ENCODE measurements around the gene TXNRD1.
A peak's percentile ranks its signal among the peaks of the same experiment; 100 is the strongest.

Gene TXNRD1

DNA sequence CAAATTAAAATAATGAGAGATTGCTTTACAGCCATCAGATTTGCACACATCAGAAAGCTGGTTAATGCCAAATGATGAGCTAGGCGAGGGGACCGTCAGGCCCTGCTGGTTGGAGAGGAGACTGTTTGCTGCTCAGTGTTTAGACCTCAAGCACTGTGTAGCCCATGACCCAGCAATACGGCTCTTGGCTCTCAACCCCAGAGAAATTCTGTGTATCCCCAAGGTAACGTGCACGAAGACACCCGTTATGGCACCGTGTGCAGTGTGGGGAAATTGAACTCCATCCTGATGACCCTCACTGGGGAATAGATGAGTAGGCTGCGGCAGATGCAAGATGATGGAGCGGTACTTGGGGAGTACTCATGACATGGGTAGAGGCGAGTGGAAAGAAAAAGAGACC, 143.6 kb downstream of the TXNRD1 start:
- Histone ChIP-seq H3K4me1 (no peaks in the 10 kb centered on the region), H3K36me3 (peaks cover 14% of the 10 kb centered on the region), H3K9me3 (peaks cover 5% of the 10 kb centered on the region; the same call in 1 of the 2 replicates), H3K4me2 (no peak overlapping the region), H3K9ac (no peak overlapping the region), H3K27ac (no peak overlapping the region), H4K20me1 (no peaks in the 10 kb centered on the region; the same call in 1 of the 2 replicates), H3K27me3 (no peaks in the 10 kb centered on the region), H3K4me3 (no peak overlapping the region)
- TF ChIP-seq Cebpa-rat (IDR thresholded peaks at IDR 0.05), result no peak

DNA sequence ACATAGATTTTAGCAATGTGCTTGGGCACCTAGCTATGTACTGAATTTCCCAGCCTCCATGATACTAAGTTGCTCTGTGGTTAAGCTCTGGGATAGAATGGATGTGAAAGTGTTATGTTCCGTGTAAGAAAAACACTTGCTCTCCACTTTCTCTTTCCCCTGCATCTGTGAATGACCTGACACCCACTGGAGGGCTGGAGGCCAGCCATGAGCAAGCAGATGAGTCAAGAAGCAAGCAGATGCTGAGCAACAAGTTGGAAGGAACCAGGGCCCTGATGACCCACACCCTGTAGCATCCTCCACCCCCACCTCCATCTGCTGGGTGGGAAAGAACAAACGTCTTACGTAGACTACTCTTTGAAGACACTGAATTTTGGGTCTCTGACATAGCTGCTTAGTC, 144.6 kb downstream of the TXNRD1 start:
- Histone ChIP-seq H3K4me1 (no peaks in the 10 kb centered on the region), H3K9ac (no peak overlapping the region), H3K4me3 (no peak overlapping the region), H3K27me3 (no peaks in the 10 kb centered on the region), H4K20me1 (no peaks in the 10 kb centered on the region; the same call in 1 of the 2 replicates), H3K4me2 (no peak overlapping the region), H3K27ac (no peak overlapping the region), H3K9me3 (peaks cover 5% of the 10 kb centered on the region; the same call in 1 of the 2 replicates), H3K36me3 (peaks cover 4% of the 10 kb centered on the region; the same call in 1 of the 2 replicates)
- TF ChIP-seq Cebpa-rat (IDR thresholded peaks at IDR 0.05), result no peak

DNA sequence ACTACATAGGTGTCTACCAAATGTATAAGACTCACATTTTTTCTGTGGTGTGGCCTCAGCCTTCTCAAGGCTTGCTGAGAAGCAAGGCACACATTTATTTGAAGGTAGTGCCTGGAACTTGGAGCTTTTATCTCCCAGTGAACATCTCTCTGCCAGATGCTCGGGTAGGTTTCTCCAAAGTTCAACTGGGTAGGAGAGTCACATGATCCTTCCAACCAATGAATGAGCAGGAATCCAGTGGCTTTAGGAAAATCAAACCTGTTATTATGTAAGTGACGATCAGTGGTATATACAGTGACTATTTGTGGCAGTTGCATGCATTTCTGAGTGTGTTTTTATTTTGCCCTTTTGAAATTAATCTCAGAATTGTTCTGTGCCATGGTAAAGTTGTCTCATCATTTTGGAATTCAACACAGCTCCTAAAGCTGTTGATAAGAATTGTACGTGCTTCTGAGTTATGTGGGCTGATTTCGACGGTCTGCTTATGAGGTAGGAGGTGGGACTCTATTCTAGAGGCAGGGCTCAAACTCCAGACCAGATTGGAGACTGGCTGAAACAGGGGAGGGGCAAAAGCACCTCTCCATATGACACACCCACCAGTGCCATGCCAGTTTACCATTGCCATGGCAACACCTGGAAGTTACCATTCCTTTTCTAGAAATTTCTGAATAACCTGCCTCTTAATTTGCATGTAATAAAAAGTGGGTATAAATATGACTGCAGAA, 145.6 kb downstream of the TXNRD1 start:
- Histone ChIP-seq H3K4me3 (no peak overlapping the region), H3K9me3 (peaks cover 5% of the 10 kb centered on the region; the same call in 1 of the 2 replicates), H3K27ac (no peak overlapping the region), H3K36me3 (no peaks in the 10 kb centered on the region), H3K4me2 (no peak overlapping the region), H4K20me1 (no peaks in the 10 kb centered on the region), H3K4me1 (no peaks in the 10 kb centered on the region), H3K27me3 (no peaks in the 10 kb centered on the region), H3K9ac (no peak overlapping the region)
- TF ChIP-seq Cebpa-rat (IDR thresholded peaks at IDR 0.05), result no peak

DNA sequence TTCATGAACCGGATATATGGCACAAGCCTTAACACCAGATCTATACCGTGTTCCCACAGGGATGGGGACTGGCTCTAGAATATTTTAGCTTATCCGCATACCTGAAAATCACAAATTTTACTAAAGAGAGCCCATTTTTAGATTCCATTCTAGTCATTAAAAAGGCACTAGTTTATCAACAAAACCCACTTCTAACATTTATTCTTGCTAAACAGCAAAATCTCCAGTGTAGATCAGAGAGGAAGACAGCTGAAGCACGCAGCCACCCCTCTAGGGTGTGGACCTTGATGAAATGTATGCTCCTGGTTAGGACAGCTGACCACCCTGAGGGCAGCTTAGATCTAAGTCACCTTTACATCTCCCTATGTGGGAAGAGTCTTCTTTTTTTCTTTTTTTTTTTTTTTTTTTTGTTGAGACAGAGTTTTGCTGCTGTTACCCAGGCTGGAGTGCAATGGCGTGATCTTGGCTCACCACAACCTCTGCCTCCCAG, 150.4 kb downstream of the TXNRD1 start:
- TF ChIP-seq Cebpa-rat (IDR thresholded peaks at IDR 0.05), result no peak
- H3K9ac ChIP-seq, result no peak overlapping the region
- H3K4me1 ChIP-seq, result no peaks in the 10 kb centered on the region
- no peaks in the 10 kb centered on the region for H4K20me1 ChIP-seq
- H3K4me3 ChIP-seq, result no peak overlapping the region
- H3K27me3 ChIP-seq, result no peaks in the 10 kb centered on the region
- no peak overlapping the region for H3K4me2 ChIP-seq
- peaks cover 18% of the 10 kb centered on the region for H3K9me3 ChIP-seq
- no peak overlapping the region for H3K27ac ChIP-seq
- no peaks in the 10 kb centered on the region for H3K36me3 ChIP-seq

- peaks cover 18% of the 10 kb centered on the region for H3K9me3 ChIP-seq
- no peaks in the 10 kb centered on the region for H3K36me3 ChIP-seq
- H3K9ac ChIP-seq, result no peak overlapping the region
- H3K27me3 ChIP-seq, result no peaks in the 10 kb centered on the region
- TF ChIP-seq Cebpa-rat (IDR thresholded peaks at IDR 0.05), result no peak
- no peak overlapping the region for H3K4me2 ChIP-seq
- H3K4me1 ChIP-seq, result peaks cover 20% of the 10 kb centered on the region
- H4K20me1 ChIP-seq, result no peaks in the 10 kb centered on the region
- no peak overlapping the region for H3K27ac ChIP-seq
- H3K4me3 ChIP-seq, result no peak overlapping the region
These were observed 154.1 kb downstream of the TXNRD1 start for GRCh38 chr12:104369708-104370107.

DNA sequence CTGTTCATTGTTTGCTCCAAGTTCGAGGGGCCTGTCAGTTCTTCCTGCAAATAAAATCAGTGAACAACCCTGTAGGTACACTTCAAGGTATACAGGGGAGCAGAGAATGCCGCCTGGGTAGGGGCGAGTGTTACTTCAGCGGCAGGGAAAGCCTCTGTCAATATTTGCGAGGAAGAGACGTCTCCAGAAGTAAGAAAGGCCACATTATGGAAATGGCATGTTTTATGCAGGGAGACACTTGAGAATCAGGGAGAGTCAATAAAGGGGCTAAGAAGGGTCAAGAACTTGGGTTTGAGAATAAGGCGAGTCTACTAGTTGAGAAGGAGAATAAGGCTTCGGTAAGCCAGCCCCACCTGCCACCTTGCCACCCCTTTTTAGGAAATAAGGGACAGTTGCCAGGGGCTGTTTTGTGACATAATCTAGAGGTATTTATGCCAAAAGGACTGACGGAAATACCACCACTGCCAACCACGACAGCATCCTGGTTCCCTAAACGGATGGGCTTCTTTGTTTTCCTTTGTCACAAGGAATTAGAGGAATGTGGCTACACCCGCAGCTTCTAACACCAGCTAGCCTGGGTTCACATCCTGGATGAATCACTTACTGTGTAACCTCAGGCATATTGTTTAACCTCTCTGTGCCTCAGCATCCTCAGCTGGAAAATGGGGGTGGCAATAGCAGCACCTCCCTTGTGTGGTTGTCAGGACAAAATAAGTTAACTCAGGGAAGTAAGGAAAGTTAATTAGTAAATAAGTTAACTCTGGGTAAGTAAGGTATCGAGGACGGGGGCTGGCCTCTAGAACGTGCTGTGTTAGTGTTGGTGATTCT, 155.7 kb downstream of the TXNRD1 start:
- no peaks in the 10 kb centered on the region for H4K20me1 ChIP-seq
- no peaks in the 10 kb centered on the region for H3K36me3 ChIP-seq
- H3K4me1 ChIP-seq, result peaks cover 20% of the 10 kb centered on the region
- peak overlapping the region; percentile 64 for H3K4me2 ChIP-seq
- no peak overlapping the region for H3K4me3 ChIP-seq
- TF ChIP-seq Cebpa-rat (IDR thresholded peaks at IDR 0.05), result no peak
- H3K27me3 ChIP-seq, result no peaks in the 10 kb centered on the region
- H3K9me3 ChIP-seq, result peaks cover 18% of the 10 kb centered on the region
- H3K27ac ChIP-seq, result no peak overlapping the region
- no peak overlapping the region for H3K9ac ChIP-seq

DNA sequence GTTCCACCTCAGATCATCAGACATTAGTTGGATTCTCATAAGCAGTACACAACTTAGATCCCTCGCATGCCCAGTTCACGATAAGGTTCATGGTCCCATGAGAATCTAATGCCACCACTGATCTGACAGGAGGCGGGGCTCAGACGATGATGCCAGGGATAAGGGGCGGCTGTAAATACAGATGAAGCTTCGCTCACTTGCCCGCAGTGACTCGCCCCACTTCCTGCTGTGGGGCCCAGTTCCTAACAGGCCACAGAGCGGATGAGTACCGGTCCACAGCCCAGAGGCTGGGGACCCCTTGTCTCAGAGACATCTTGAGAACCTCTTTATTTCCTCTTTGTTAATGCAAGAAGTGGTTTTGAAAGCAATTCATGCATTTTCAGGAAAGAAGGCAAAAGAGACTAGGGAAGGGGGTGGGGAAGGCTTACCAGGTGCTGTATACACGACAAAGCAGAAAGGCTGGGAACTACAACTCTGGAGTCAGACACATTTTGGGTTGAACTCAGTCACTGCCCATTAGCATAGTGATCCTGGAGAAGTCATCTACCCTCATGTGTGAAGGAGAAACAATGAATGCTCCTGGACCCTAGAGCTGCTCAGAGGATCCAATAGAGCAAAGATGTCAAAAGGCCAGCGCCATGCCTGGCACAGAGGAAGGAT, 156.6 kb downstream of the TXNRD1 start:
- peak overlapping the region; percentile 36 for H3K27ac ChIP-seq

GRCh38 chr12:104372721-104373335, 157.2 kb downstream of the TXNRD1 start:
- Histone ChIP-seq H3K4me1 (peaks cover 20% of the 10 kb centered on the region), H3K27ac (peak overlapping the region; percentile 36)

More for the DNA sequence above, 156.6 kb downstream of the TXNRD1 start:
- TF ChIP-seq Cebpa-rat (IDR thresholded peaks at IDR 0.05), result no peak
- no peaks in the 10 kb centered on the region for H3K27me3 ChIP-seq
- H3K9me3 ChIP-seq, result peaks cover 18% of the 10 kb centered on the region
- H3K4me2 ChIP-seq, result peak overlapping the region; percentile 64
- H3K4me1 ChIP-seq, result peaks cover 20% of the 10 kb centered on the region
- no peaks in the 10 kb centered on the region for H4K20me1 ChIP-seq
- H3K4me3 ChIP-seq, result no peak overlapping the region
- H3K36me3 ChIP-seq, result no peaks in the 10 kb centered on the region
- H3K9ac ChIP-seq, result peak overlapping the region; percentile 9; the same call in 1 of the 2 replicates

GRCh38 chr12:104374071-104374470, 158.5 kb downstream of the TXNRD1 start:
- no peak overlapping the region for H3K4me2 ChIP-seq
- no peak overlapping the region for H3K9ac ChIP-seq
- H3K27me3 ChIP-seq, result no peaks in the 10 kb centered on the region
- no peaks in the 10 kb centered on the region for H3K36me3 ChIP-seq
- peaks cover 12% of the 10 kb centered on the region for H3K9me3 ChIP-seq
- no peaks in the 10 kb centered on the region for H4K20me1 ChIP-seq
- H3K4me1 ChIP-seq, result peaks cover 20% of the 10 kb centered on the region
- TF ChIP-seq Cebpa-rat (IDR thresholded peaks at IDR 0.05), result no peak
- no peak overlapping the region for H3K27ac ChIP-seq
- H3K4me3 ChIP-seq, result no peak overlapping the region

More at GRCh38 chr12:104372721-104373335, 157.2 kb downstream of the TXNRD1 start:
- peaks cover 18% of the 10 kb centered on the region for H3K9me3 ChIP-seq
- peak overlapping the region; percentile 64 for H3K4me2 ChIP-seq
- no peaks in the 10 kb centered on the region for H4K20me1 ChIP-seq
- TF ChIP-seq Cebpa-rat (IDR thresholded peaks at IDR 0.05), result no peak
- no peaks in the 10 kb centered on the region for H3K36me3 ChIP-seq
- H3K4me3 ChIP-seq, result no peak overlapping the region
- H3K27me3 ChIP-seq, result no peaks in the 10 kb centered on the region
- H3K9ac ChIP-seq, result peak overlapping the region; percentile 9; the same call in 1 of the 2 replicates
